Endothelial cell of umbilical vein (primary cell): ENCODE results near the gene TFF1. TPM values are rescaled to one million over a fixed set of nuclear protein-coding genes. Genes with fewer than 3 reads are reported as not detected.

Experiments used
- BruUV-seq: library from RNA; stranded (reverse); fragments of 400-500 nt; replicated peaks from 2 replicates; lab custom pipeline; 2021; lab: Mats Ljungman, UMichigan
- CTCF ChIA-PET: fragments of 300-600, 350-600 bp; sonication (Branson Sonifier 250); formaldehyde crosslinking; loops from one replicate; lab custom pipeline; 2021; ENCODE audit warnings: antibody characterized with exemption, inconsistent platforms; lab: Charles Lee
- POLR2A ChIA-PET: fragments of 300-600, 350-600 bp; sonication (Branson Sonifier 250); formaldehyde crosslinking; loops from one replicate; lab custom pipeline; 2021; ENCODE audit warnings: antibody characterized with exemption, inconsistent platforms; lab: Charles Lee
- DNase-seq: peaks from one replicate; pipeline ENCODE4 v3.0.0-alpha.2; 2011; ENCODE audit warnings: low read depth, low spot score
- FAIRE-seq: peaks from 2 replicates; lab custom pipeline; 2011; peaks lifted over from hg19 to GRCh38; lab: Jason Lieb, UNC
- H2AFZ ChIP-seq: 2 replicates; pipeline ENCODE4 v1.6.0; 2012; ENCODE audit warnings: low read depth, low read length, control low read depth, inconsistent platforms
- H3K27ac ChIP-seq: 2 replicates; pipeline ENCODE4 v1.5.1; 2011; ENCODE audit warnings: low read depth, mild to moderate bottlenecking, control low read depth, low read length, moderate library complexity; ENCODE audit not compliant: insufficient read depth
- H3K27me3 ChIP-seq, 2 experiments: 2 replicates each; pipeline versions ENCODE4 v1.6.0 to v1.6.1; 2011; ENCODE audit warnings: low read length in 2 of 2, mixed read lengths in 1 of 2; ENCODE audit not compliant: control insufficient read depth in 2 of 2, insufficient read depth in 2 of 2
- H3K36me3 ChIP-seq, 2 experiments: 2 replicates in 1 of 2; 3 replicates in 1 of 2; pipeline ENCODE4 v1.5.1; 2011; ENCODE audit warnings: low read length in 2 of 2, mild to moderate bottlenecking in 1 of 2, moderate library complexity in 1 of 2; ENCODE audit not compliant: control insufficient read depth in 2 of 2, insufficient read depth in 2 of 2; ENCODE audit errors: extremely low read depth in 1 of 2
- H3K4me1 ChIP-seq: 3 replicates; pipeline ENCODE4 v1.5.1; 2011; ENCODE audit warnings: mild to moderate bottlenecking, low read length; ENCODE audit not compliant: control insufficient read depth, insufficient read depth; ENCODE audit errors: extremely low read depth
- H3K4me2 ChIP-seq: 2 replicates; pipeline ENCODE4 v1.6.1; 2011; ENCODE audit warnings: low read length, control low read depth, mixed read lengths; ENCODE audit not compliant: insufficient read depth
- H3K4me3 ChIP-seq, 3 experiments: fragments of 200-600 bp in 1 of 3; sonication (generic), shearing (Covaris generic) in 1 of 3; replicated peaks in 1 of 3; 2 replicates each; pipeline ENCODE4 v1.5.1; 2011 to 2016; ENCODE audit warnings: control low read depth in 3 of 3, low read length in 3 of 3, mild to moderate bottlenecking in 2 of 3, inconsistent platforms in 1 of 3, low read depth in 1 of 3, moderate library complexity in 1 of 3; ENCODE audit not compliant: insufficient read depth in 1 of 3
- H3K79me2 ChIP-seq: 2 replicates; pipeline ENCODE4 v1.6.0; 2012; ENCODE audit warnings: low read length, inconsistent platforms; ENCODE audit not compliant: control insufficient read depth, insufficient read depth
- H3K9ac ChIP-seq: replicated peaks from 2 replicates; pipeline ENCODE3; 2011; ENCODE audit warnings: low read length, control low read depth; ENCODE audit not compliant: insufficient read depth; ENCODE audit errors: extremely low read depth
- H3K9me1 ChIP-seq: replicated peaks from 3 replicates; pipeline ENCODE4 v1.6.0; 2011; ENCODE audit warnings: mild to moderate bottlenecking, low read length; ENCODE audit not compliant: control insufficient read depth, insufficient read depth; ENCODE audit errors: extremely low read depth
- H3K9me3 ChIP-seq: replicated peaks from 2 replicates; pipeline ENCODE4 v1.5.1; 2012; ENCODE audit warnings: low read length, inconsistent platforms; ENCODE audit not compliant: control insufficient read depth, insufficient read depth
- H4K20me1 ChIP-seq: replicated peaks from 2 replicates; pipeline ENCODE3; 2011; ENCODE audit warnings: mild to moderate bottlenecking, low read length; ENCODE audit not compliant: control insufficient read depth, insufficient read depth; ENCODE audit errors: extremely low read depth
- CTCF ChIP-seq, 2 donors: IDR thresholded peaks; 1 replicate in 1 of 2; 2 replicates in 1 of 2; pipeline ENCODE4 v1.5.1; 2011; ENCODE audit warnings: low read length in 2 of 2, mild to moderate bottlenecking in 2 of 2, moderate library complexity in 2 of 2, control low read depth in 1 of 2, inconsistent platforms in 1 of 2, low read depth in 1 of 2; ENCODE audit not compliant: insufficient read depth in 1 of 2; ENCODE audit errors: extremely low read depth in 1 of 2
- GATA2 ChIP-seq: IDR thresholded peaks from 2 replicates; pipeline ENCODE4 v1.7.0; 2011; ENCODE audit warnings: low read depth, mild to moderate bottlenecking, moderate library complexity, mixed read lengths, low read length; ENCODE audit not compliant: insufficient read length, insufficient read depth
- POLR2AphosphoS5 ChIP-seq: IDR thresholded peaks from 2 replicates; pipeline ENCODE4 v1.6.1; 2012; ENCODE audit warnings: low read depth, mild to moderate bottlenecking, control low read depth, low read length, moderate library complexity; ENCODE audit not compliant: insufficient read depth
- dilution Hi-C: fragments of 300-500 bp; cut with MboI; formaldehyde crosslinking; loops from one replicate; pipeline ENCODE4 v1.15.0; 2019; ENCODE audit warnings: low sequenced_read_pairs; ENCODE audit not compliant: extremely low pct_ligation_motif_present
- intact Hi-C: fragments of 100-400 bp; cut with micrococcal nuclease; formaldehyde crosslinking; loops from one replicate; pipeline ENCODE4 v1.10.0; 2022
- polyA plus RNA-seq, 4 experiments: library from polyadenylated mRNA; depleted of rRNA in 3 of 4; stranded (reverse) in 3 of 4; unstranded in 1 of 4; fragments of >200 nt; gene quantifications; 2 replicates each; pipeline versions ENCODE4 v1.2.1 to v1.2.3, GENCODE V29; 2011 to 2012; ENCODE audit warnings: missing spikeins in 1 of 4
- total RNA-seq: library from RNA; stranded (reverse); gene quantifications from 2 replicates; pipeline ENCODE4 v1.2.3, GENCODE V29; 2021

The TFF1 gene
- total and polyA plus RNA-seq, 2 donors (not counting 3 experiments of a cell fraction or from before 2014, with no cell fraction given), result not detected

- Histone ChIP-seq H3K79me2 (no peaks in the 10 kb centered on the region), H3K4me2 (no peak overlapping the region), H3K27me3 (peaks cover 17 to 32% of the 10 kb centered on the region in 2 experiments), H4K20me1 (no peaks in the 10 kb centered on the region), H3K9me3 (no peaks in the 10 kb centered on the region), H3K36me3 (no peaks in the 10 kb centered on the region), H3K9ac (no peak overlapping the region), H3K27ac (no peak overlapping the region), H3K4me3 (no peak overlapping the region), H2AFZ (no peak overlapping the region), H3K9me1 (no peaks in the 10 kb centered on the region), H3K4me1 (no peaks in the 10 kb centered on the region)
- FAIRE-seq (no peak), DNase-seq (no peak)
- intact Hi-C loops, result loop anchor here (10.0 kb wide), 1 partner anchor 187 kb away; no protein-coding TSS in a partner anchor
- CTCF ChIA-PET, result interaction anchor here (1.1 kb wide), 1 partner anchor 50 kb away, joined by 3 read pairs; no protein-coding TSS in a partner anchor
- dilution Hi-C loops, result no loop called here
- no TSS peak for BruUV-seq
- POLR2A ChIA-PET, result no interaction called here
- TF ChIP-seq CTCF (IDR thresholded peaks at IDR 0.05; ENCODE audit: extremely low read depth in 1 of 2, insufficient read depth in 1 of 2, low read depth in 1 of 2, low read length in 2 of 2) (no peak), GATA2 (no peak), POLR2AphosphoS5 (no peak)
Measured at GRCh38 chr21:42331660-42332059, 34.7 kb downstream of the TFF1 start.
